ENCODE results near the gene WNK4. TPM values are rescaled to one million over a fixed set of nuclear protein-coding genes. Genes with fewer than 3 reads are reported as not detected.

WNK4 gene
- total RNA-seq, 2 experiments from 2014 or later = 0.42 to 0.74 TPM

DNA sequence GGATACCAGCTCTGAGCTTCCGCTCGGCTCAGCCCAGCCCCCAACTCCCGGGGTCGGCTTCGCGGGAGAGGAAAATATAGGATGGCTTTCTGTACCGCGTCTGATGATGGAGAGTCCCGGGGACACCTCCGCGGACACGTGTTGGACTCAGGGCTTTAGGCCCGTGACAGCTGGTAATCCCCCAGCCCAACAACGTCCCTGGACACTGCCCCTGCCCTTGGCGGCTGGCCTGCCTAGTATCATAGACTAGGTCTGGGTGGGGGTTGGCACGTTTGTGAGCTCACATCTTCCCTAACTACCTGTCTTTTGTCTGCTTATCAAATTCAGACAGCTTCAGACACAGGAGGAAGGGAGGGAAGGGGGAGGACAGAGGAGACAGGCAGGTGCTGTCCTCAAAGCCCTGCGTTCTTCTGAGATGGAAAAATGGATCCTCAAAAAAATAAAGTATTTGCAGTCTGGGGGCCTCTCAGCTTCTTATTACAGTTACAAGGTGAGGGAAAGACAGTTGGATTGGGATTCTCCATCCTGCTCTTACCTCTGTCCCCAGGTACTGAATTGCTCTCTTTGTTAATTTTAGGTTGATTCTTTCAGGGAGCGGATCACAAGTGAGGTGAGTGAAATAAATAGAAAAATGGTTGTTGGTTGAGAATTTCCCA lies 53.5 kb downstream of the WNK4 start:
- Mint-ChIP-seq H3K9me3 (no peaks in the 10 kb centered on the region), H3K27ac (peak overlapping the region; percentile 98), H3K36me3 (ENCODE audit: low read depth) (peaks cover 38% of the 10 kb centered on the region), H3K4me1 (ENCODE audit: low read depth) (peaks cover 27% of the 10 kb centered on the region), H3K4me3 (peak overlapping the region; percentile 95), H3K27me3 (no peaks in the 10 kb centered on the region)
- DNase-seq (no peak), ATAC-seq (ENCODE audit: poor library complexity) (no peak)
- ChIA-PET POLR2A (interaction anchor here (0.8 to 5.1 kb wide), 11 partner anchors 10 to 585 kb away, joined by 3 to 50 read pairs (median 5); partner anchors contain the start of genes BECN1, CNTD1, COA3 and RPL27), CTCF (interaction anchor here (1.3 to 4.4 kb wide), 4 partner anchors 9 to 164 kb away, joined by 4 to 39 read pairs (median 12); partner anchors contain the start of genes BECN1 and RPL27)
- Histone ChIP-seq H3K4me1 (ENCODE audit: insufficient read depth, low read length) (peaks cover 24% of the 10 kb centered on the region), H3K36me3 (ENCODE audit: insufficient read depth, low read length) (peaks cover 36% of the 10 kb centered on the region), H3K27ac (ENCODE audit: low read depth in 1 of 2, low read length in 2 of 2) (peak overlapping the region; percentile 86 to 88), H3K4me3 (ENCODE audit: low read length) (peak overlapping the region; percentile 93), H3K9me3 (ENCODE audit: control insufficient read depth in 1 of 2, insufficient read depth in 1 of 2, low read length in 2 of 2) (no peaks in the 10 kb centered on the region), H3K27me3 (ENCODE audit: control insufficient read depth in 1 of 2, insufficient read depth in 2 of 2, low read length in 2 of 2) (no peaks in the 10 kb centered on the region)
- intact Hi-C loops (cut with DNase I, micrococcal nuclease) = loop anchor here (1.0 to 5.0 kb wide), 9 partner anchors 10 to 648 kb away; partner anchors contain the start of genes RPL27 (in 2 of the 2), BECN1 (in 1 of the 2), BRCA1 (in 1 of the 2) and CNTD1 (in 1 of the 2)
- TF ChIP-seq, protein P1, sequence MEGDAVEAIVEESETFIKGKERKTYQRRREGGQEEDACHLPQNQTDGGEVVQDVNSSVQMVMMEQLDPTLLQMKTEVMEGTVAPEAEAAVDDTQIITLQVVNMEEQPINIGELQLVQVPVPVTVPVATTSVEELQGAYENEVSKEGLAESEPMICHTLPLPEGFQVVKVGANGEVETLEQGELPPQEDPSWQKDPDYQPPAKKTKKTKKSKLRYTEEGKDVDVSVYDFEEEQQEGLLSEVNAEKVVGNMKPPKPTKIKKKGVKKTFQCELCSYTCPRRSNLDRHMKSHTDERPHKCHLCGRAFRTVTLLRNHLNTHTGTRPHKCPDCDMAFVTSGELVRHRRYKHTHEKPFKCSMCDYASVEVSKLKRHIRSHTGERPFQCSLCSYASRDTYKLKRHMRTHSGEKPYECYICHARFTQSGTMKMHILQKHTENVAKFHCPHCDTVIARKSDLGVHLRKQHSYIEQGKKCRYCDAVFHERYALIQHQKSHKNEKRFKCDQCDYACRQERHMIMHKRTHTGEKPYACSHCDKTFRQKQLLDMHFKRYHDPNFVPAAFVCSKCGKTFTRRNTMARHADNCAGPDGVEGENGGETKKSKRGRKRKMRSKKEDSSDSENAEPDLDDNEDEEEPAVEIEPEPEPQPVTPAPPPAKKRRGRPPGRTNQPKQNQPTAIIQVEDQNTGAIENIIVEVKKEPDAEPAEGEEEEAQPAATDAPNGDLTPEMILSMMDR (IDR thresholded peaks at IDR 0.05) = no peak

DNA sequence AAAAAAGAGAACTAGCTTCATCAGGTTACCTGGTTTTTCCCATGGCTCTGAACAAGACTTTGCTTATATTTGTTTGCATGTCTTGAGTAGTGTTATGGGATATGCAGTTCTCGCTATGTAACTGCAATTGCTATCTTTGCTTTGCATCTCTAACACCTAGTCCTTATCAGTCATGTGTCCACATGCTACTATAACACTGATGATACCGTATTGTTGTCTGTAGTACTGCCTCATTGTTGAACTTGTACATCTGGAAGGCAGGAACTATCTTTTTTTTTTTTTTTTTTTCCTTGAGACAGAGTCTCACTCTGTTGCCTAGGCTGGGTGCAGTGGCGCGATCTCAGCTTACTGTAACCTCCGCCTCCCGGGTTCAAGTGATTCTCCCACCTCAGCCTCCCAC lies 55.3 kb downstream of the WNK4 start:
- Mint-ChIP-seq H3K4me3 (peak overlapping the region; percentile 54), H3K9me3 (no peaks in the 10 kb centered on the region), H3K36me3 (ENCODE audit: low read depth) (peaks cover 52% of the 10 kb centered on the region), H3K27me3 (no peaks in the 10 kb centered on the region), H3K4me1 (ENCODE audit: low read depth) (peaks cover 27% of the 10 kb centered on the region), H3K27ac (no peak overlapping the region)
- H3K36me3 ChIP-seq (ENCODE audit: insufficient read depth, low read length) = peaks cover 52% of the 10 kb centered on the region
- ATAC-seq (ENCODE audit: poor library complexity) (no peak), DNase-seq (no peak)
- H3K9me3 ChIP-seq (ENCODE audit: control insufficient read depth in 1 of 2, insufficient read depth in 1 of 2, low read length in 2 of 2) = no peaks in the 10 kb centered on the region
- POLR2A ChIA-PET = interaction anchor here (5.1 kb wide), 1 partner anchor 12 kb away, joined by 50 read pairs; the partner anchor contains the start of gene BECN1
- H3K4me3 ChIP-seq (ENCODE audit: low read length) = no peak overlapping the region
- H3K27ac ChIP-seq (ENCODE audit: low read depth in 1 of 2, low read length in 2 of 2) = no peak overlapping the region
- CTCF ChIA-PET = interaction anchor here (4.3 kb wide), 1 partner anchor 12 kb away, joined by 39 read pairs; the partner anchor contains the start of gene BECN1
- TF ChIP-seq, protein P1 (IDR thresholded peaks at IDR 0.05) = no peak
- H3K27me3 ChIP-seq (ENCODE audit: control insufficient read depth in 1 of 2, insufficient read depth in 2 of 2, low read length in 2 of 2) = no peaks in the 10 kb centered on the region
- peaks cover 24% of the 10 kb centered on the region for H3K4me1 ChIP-seq (ENCODE audit: insufficient read depth, low read length)
- intact Hi-C loops (cut with DNase I, micrococcal nuclease) = loop anchor here in 1 of 2 experiments (5.0 kb wide), 1 partner anchor 552 kb away; no protein-coding TSS in a partner anchor

DNA sequence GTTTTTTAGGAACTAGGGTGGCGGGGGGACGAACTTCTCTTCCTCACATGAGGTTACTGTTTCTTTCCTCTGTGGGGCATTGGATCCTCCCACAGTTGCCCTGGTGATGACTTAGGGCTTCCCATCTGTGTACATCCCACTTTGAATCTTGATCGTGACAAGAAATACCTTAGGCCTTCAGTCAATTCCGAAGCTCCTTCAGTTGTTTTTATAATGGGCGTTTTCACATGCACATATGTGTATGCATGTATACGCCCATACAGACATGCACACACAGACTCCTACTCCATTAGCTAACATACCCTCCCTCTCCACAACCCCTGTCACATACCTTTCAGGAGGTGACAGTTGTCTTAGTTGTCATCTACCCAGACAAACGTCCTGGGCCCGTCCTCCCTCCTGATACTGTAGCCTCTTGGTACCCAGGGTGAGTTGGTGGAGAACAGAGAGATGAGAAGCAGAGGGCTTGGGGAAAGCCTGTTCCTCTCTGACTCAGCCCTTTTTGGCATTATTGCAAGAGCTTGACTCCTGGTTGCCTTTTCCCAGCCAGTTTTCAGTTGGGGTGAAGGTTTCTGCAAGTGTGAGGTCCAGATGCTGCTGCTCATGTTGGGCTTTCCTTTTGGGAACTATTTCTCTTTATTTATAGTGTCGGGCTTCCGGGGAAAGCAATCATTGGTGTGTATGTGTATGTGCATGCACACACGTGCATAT lies 61.7 kb downstream of the WNK4 start:
- intact Hi-C loops (cut with DNase I, micrococcal nuclease) = loop anchor here (2.0 to 10.0 kb wide), 2 partner anchors 363 to 497 kb away; no protein-coding TSS in a partner anchor
- Mint-ChIP-seq H3K27ac (no peak overlapping the region), H3K9me3 (no peaks in the 10 kb centered on the region), H3K36me3 (ENCODE audit: low read depth) (peaks cover 85% of the 10 kb centered on the region), H3K4me1 (ENCODE audit: low read depth) (peaks cover 5% of the 10 kb centered on the region), H3K27me3 (no peaks in the 10 kb centered on the region), H3K4me3 (no peak overlapping the region)
- no peak overlapping the region for H3K27ac ChIP-seq (ENCODE audit: low read depth in 1 of 2, low read length in 2 of 2)
- CTCF ChIA-PET = no interaction called here
- TF ChIP-seq, protein P1 (IDR thresholded peaks at IDR 0.05) = no peak
- DNase-seq = no peak
- peaks cover 83% of the 10 kb centered on the region for H3K36me3 ChIP-seq (ENCODE audit: insufficient read depth, low read length)
- no peaks in the 10 kb centered on the region for H3K27me3 ChIP-seq (ENCODE audit: control insufficient read depth in 1 of 2, insufficient read depth in 2 of 2, low read length in 2 of 2)
- H3K9me3 ChIP-seq (ENCODE audit: control insufficient read depth in 1 of 2, insufficient read depth in 1 of 2, low read length in 2 of 2) = no peaks in the 10 kb centered on the region
- ATAC-seq (ENCODE audit: poor library complexity) = no peak
- no peaks in the 10 kb centered on the region for H3K4me1 ChIP-seq (ENCODE audit: insufficient read depth, low read length)
- POLR2A ChIA-PET = no interaction called here
- no peak overlapping the region for H3K4me3 ChIP-seq (ENCODE audit: low read length)
